Endothelial cell of umbilical vein (primary cell): ENCODE data around the gene MGAT4A. TPM values are rescaled to one million over a fixed set of nuclear protein-coding genes. Genes with fewer than 3 reads are reported as not detected.

ENCODE experiments used
- BruUV-seq: library from RNA; stranded (reverse); fragments of 400-500 nt; replicated peaks from 2 replicates; lab custom pipeline; 2021; lab: Mats Ljungman, UMichigan
- CTCF ChIA-PET: fragments of 300-600, 350-600 bp; sonication (Branson Sonifier 250); formaldehyde crosslinking; loops from one replicate; lab custom pipeline; 2021; ENCODE audit warnings: antibody characterized with exemption, inconsistent platforms; lab: Charles Lee
- POLR2A ChIA-PET: fragments of 300-600, 350-600 bp; sonication (Branson Sonifier 250); formaldehyde crosslinking; loops from one replicate; lab custom pipeline; 2021; ENCODE audit warnings: antibody characterized with exemption, inconsistent platforms; lab: Charles Lee
- DNase-seq: peaks from one replicate; pipeline ENCODE4 v3.0.0-alpha.2; 2011; ENCODE audit warnings: low read depth, low spot score
- FAIRE-seq: peaks from 2 replicates; lab custom pipeline; 2011; peaks lifted over from hg19 to GRCh38; lab: Jason Lieb, UNC
- H2AFZ ChIP-seq: 2 replicates; pipeline ENCODE4 v1.6.0; 2012; ENCODE audit warnings: low read depth, low read length, control low read depth, inconsistent platforms
- H3K27ac ChIP-seq: 2 replicates; pipeline ENCODE4 v1.5.1; 2011; ENCODE audit warnings: low read depth, mild to moderate bottlenecking, control low read depth, low read length, moderate library complexity; ENCODE audit not compliant: insufficient read depth
- H3K27me3 ChIP-seq, 2 experiments: 2 replicates each; pipeline versions ENCODE4 v1.6.0 to v1.6.1; 2011; ENCODE audit warnings: low read length in 2 of 2, mixed read lengths in 1 of 2; ENCODE audit not compliant: control insufficient read depth in 2 of 2, insufficient read depth in 2 of 2
- H3K36me3 ChIP-seq, 2 experiments: 2 replicates in 1 of 2; 3 replicates in 1 of 2; pipeline ENCODE4 v1.5.1; 2011; ENCODE audit warnings: low read length in 2 of 2, mild to moderate bottlenecking in 1 of 2, moderate library complexity in 1 of 2; ENCODE audit not compliant: control insufficient read depth in 2 of 2, insufficient read depth in 2 of 2; ENCODE audit errors: extremely low read depth in 1 of 2
- H3K4me1 ChIP-seq: 3 replicates; pipeline ENCODE4 v1.5.1; 2011; ENCODE audit warnings: mild to moderate bottlenecking, low read length; ENCODE audit not compliant: control insufficient read depth, insufficient read depth; ENCODE audit errors: extremely low read depth
- H3K4me2 ChIP-seq: 2 replicates; pipeline ENCODE4 v1.6.1; 2011; ENCODE audit warnings: low read length, control low read depth, mixed read lengths; ENCODE audit not compliant: insufficient read depth
- H3K4me3 ChIP-seq, 3 experiments: fragments of 200-600 bp in 1 of 3; sonication (generic), shearing (Covaris generic) in 1 of 3; replicated peaks in 1 of 3; 2 replicates each; pipeline ENCODE4 v1.5.1; 2011 to 2016; ENCODE audit warnings: control low read depth in 3 of 3, low read length in 3 of 3, mild to moderate bottlenecking in 2 of 3, inconsistent platforms in 1 of 3, low read depth in 1 of 3, moderate library complexity in 1 of 3; ENCODE audit not compliant: insufficient read depth in 1 of 3
- H3K79me2 ChIP-seq: 2 replicates; pipeline ENCODE4 v1.6.0; 2012; ENCODE audit warnings: low read length, inconsistent platforms; ENCODE audit not compliant: control insufficient read depth, insufficient read depth
- H3K9ac ChIP-seq: replicated peaks from 2 replicates; pipeline ENCODE3; 2011; ENCODE audit warnings: low read length, control low read depth; ENCODE audit not compliant: insufficient read depth; ENCODE audit errors: extremely low read depth
- H3K9me1 ChIP-seq: replicated peaks from 3 replicates; pipeline ENCODE4 v1.6.0; 2011; ENCODE audit warnings: mild to moderate bottlenecking, low read length; ENCODE audit not compliant: control insufficient read depth, insufficient read depth; ENCODE audit errors: extremely low read depth
- H3K9me3 ChIP-seq: replicated peaks from 2 replicates; pipeline ENCODE4 v1.5.1; 2012; ENCODE audit warnings: low read length, inconsistent platforms; ENCODE audit not compliant: control insufficient read depth, insufficient read depth
- H4K20me1 ChIP-seq: replicated peaks from 2 replicates; pipeline ENCODE3; 2011; ENCODE audit warnings: mild to moderate bottlenecking, low read length; ENCODE audit not compliant: control insufficient read depth, insufficient read depth; ENCODE audit errors: extremely low read depth
- CTCF ChIP-seq, 2 donors: IDR thresholded peaks; 1 replicate in 1 of 2; 2 replicates in 1 of 2; pipeline ENCODE4 v1.5.1; 2011; ENCODE audit warnings: low read length in 2 of 2, mild to moderate bottlenecking in 2 of 2, moderate library complexity in 2 of 2, control low read depth in 1 of 2, inconsistent platforms in 1 of 2, low read depth in 1 of 2; ENCODE audit not compliant: insufficient read depth in 1 of 2; ENCODE audit errors: extremely low read depth in 1 of 2
- EZH2 ChIP-seq: IDR thresholded peaks from 2 replicates; pipeline ENCODE4 v1.6.1; 2012; ENCODE audit warnings: borderline replicate concordance, low read depth, mild to moderate bottlenecking, moderate library complexity, low read length, inconsistent platforms; ENCODE audit not compliant: severe bottlenecking
- FOS ChIP-seq: IDR thresholded peaks from 2 replicates; pipeline ENCODE4 v1.6.1; 2011; ENCODE audit warnings: mild to moderate bottlenecking, low read length, moderate library complexity, borderline replicate concordance; ENCODE audit not compliant: insufficient read depth
- GATA2 ChIP-seq: IDR thresholded peaks from 2 replicates; pipeline ENCODE4 v1.7.0; 2011; ENCODE audit warnings: low read depth, mild to moderate bottlenecking, moderate library complexity, mixed read lengths, low read length; ENCODE audit not compliant: insufficient read length, insufficient read depth
- JUN ChIP-seq: IDR thresholded peaks from 2 replicates; pipeline ENCODE4 v1.6.1; 2011; ENCODE audit warnings: borderline replicate concordance, low read depth; ENCODE audit not compliant: insufficient read length, insufficient read depth
- MAX ChIP-seq: IDR thresholded peaks from 2 replicates; pipeline ENCODE4 v1.6.1; 2011; ENCODE audit not compliant: insufficient read depth, insufficient read length
- MYC ChIP-seq: IDR thresholded peaks from one replicate; pipeline ENCODE4 v1.6.1; 2011; ENCODE audit warnings: mild to moderate bottlenecking, low read depth, low read length
- POLR2A ChIP-seq: IDR thresholded peaks from 2 replicates; pipeline ENCODE4 v1.6.1; 2012; ENCODE audit warnings: low read depth, mild to moderate bottlenecking, control low read depth, low read length
- POLR2AphosphoS5 ChIP-seq: IDR thresholded peaks from 2 replicates; pipeline ENCODE4 v1.6.1; 2012; ENCODE audit warnings: low read depth, mild to moderate bottlenecking, control low read depth, low read length, moderate library complexity; ENCODE audit not compliant: insufficient read depth
- dilution Hi-C: fragments of 300-500 bp; cut with MboI; formaldehyde crosslinking; loops from one replicate; pipeline ENCODE4 v1.15.0; 2019; ENCODE audit warnings: low sequenced_read_pairs; ENCODE audit not compliant: extremely low pct_ligation_motif_present
- intact Hi-C: fragments of 100-400 bp; cut with micrococcal nuclease; formaldehyde crosslinking; loops from one replicate; pipeline ENCODE4 v1.10.0; 2022
- polyA plus RNA-seq, 4 experiments: library from polyadenylated mRNA; depleted of rRNA in 3 of 4; stranded (reverse) in 3 of 4; unstranded in 1 of 4; fragments of >200 nt; gene quantifications; 2 replicates each; pipeline versions ENCODE4 v1.2.1 to v1.2.3, GENCODE V29; 2011 to 2012; ENCODE audit warnings: missing spikeins in 1 of 4
- total RNA-seq: library from RNA; stranded (reverse); gene quantifications from 2 replicates; pipeline ENCODE4 v1.2.3, GENCODE V29; 2021

Gene MGAT4A
- total and polyA plus RNA-seq, 2 donors (not counting 3 experiments of a cell fraction or from before 2014, with no cell fraction given), result 9.2 to 42.2 TPM

GRCh38 chr2:98750593-98751282 is 19.8 kb upstream of the MGAT4A start:
- Histone ChIP-seq H3K79me2 (no peaks in the 10 kb centered on the region), H3K27me3 (no peaks in the 10 kb centered on the region), H3K36me3 (no peaks in the 10 kb centered on the region), H3K9me1 (no peaks in the 10 kb centered on the region), H3K4me1 (peaks cover 10% of the 10 kb centered on the region), H3K27ac (no peak overlapping the region), H2AFZ (no peak overlapping the region), H3K9me3 (no peaks in the 10 kb centered on the region), H3K4me3 (no peak overlapping the region), H3K9ac (no peak overlapping the region), H3K4me2 (no peak overlapping the region), H4K20me1 (no peaks in the 10 kb centered on the region)
- TF ChIP-seq CTCF (IDR thresholded peaks at IDR 0.05; ENCODE audit: extremely low read depth in 1 of 2, insufficient read depth in 1 of 2, low read depth in 1 of 2, low read length in 2 of 2) (no peak), MAX (no peak), POLR2AphosphoS5 (no peak), EZH2 (no peak), FOS (no peak), GATA2 (no peak), MYC (no peak), JUN (no peak), POLR2A (no peak)
- dilution Hi-C loops, result no loop called here
- no peak for DNase-seq
- no TSS peak for BruUV-seq
- CTCF ChIA-PET, result interaction anchor here (0.6 to 1.0 kb wide), 2 partner anchors 40 to 101 kb away, joined by 3 to 4 read pairs; no protein-coding TSS in a partner anchor
- FAIRE-seq, result no peak
- intact Hi-C loops, result loop anchor here (10.0 kb wide), 1 partner anchor 584 kb away; the partner anchor contains the start of genes EIF5B and TXNDC9
- POLR2A ChIA-PET, result no interaction called here
